Nephron (organoid): ENCODE measurements around the gene RERG.
A peak's percentile ranks its signal among the peaks of the same experiment; 100 is the strongest.

Experiments used
- H3K27ac Mint-ChIP-seq, 3 experiments: 2 replicates each; pipeline ENCODE4 v1.8.0; 2020; ENCODE audit warnings: mixed read lengths in 3 of 3, mild to moderate bottlenecking in 2 of 3, moderate library complexity in 1 of 3
- H3K27me3 Mint-ChIP-seq: 2 replicates; pipeline ENCODE4 v1.8.0; 2021; ENCODE audit warnings: low read depth, mild to moderate bottlenecking, moderate library complexity, mixed read lengths
- H3K36me3 Mint-ChIP-seq: 2 replicates; pipeline ENCODE4 v1.8.0; 2020; ENCODE audit warnings: low read depth, mixed read lengths
- H3K4me1 Mint-ChIP-seq: 2 replicates; pipeline ENCODE4 v1.8.0; 2020; ENCODE audit warnings: mixed read lengths
- H3K4me3 Mint-ChIP-seq, 3 experiments: 2 replicates each; pipeline ENCODE4 v1.8.0; 2020; ENCODE audit warnings: mild to moderate bottlenecking in 3 of 3, mixed read lengths in 3 of 3, moderate library complexity in 2 of 3
- H3K9me3 Mint-ChIP-seq: 2 replicates; pipeline ENCODE4 v1.8.0; 2020; ENCODE audit warnings: mixed read lengths
- CTCF ChIP-seq, 3 experiments: fragments of 200-600 bp; sonication (generic); IDR thresholded peaks; one replicate each; pipeline ENCODE4 v1.5.0; 2021; ENCODE audit warnings: antibody characterized with exemption in 3 of 3; ENCODE audit not compliant: unreplicated experiment in 3 of 3

RERG gene

DNA sequence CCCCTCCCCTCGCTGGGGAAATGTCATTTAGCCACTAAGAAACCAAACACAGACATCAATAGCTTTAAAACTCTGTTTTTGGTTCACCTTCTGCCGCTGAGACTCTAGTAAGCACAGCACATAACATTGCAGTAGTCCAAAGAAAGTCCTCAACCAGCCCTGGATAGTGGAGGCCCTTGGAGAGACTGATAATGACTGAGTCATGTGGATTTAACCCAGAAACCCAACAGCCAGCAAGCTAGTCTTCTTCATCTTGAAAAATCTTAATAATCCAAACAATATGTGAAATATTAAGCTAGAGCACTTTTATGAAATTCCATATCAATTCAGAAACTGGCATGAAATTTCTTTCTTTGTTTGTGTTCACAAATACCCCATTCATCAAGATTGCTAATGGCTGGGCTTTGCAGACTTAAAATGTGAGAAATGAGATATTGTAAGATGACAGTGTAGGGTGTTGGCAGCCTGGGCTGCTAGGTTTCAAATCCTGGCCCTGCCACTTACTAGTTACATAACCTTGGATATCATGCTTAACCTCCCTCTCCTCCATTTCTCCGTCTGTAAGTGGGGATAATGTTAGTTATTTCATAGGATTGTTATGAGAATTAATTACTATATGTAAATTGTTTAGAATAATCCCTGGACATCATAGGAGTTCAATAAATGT, 40.1 kb downstream of the RERG start:
- Mint-ChIP-seq H3K27ac (peak overlapping the region in 2 of 3 experiments; percentile 33 to 47), H3K4me1 (peaks cover 50% of the 10 kb centered on the region), H3K36me3 (peaks cover 3% of the 10 kb centered on the region), H3K27me3 (no peaks in the 10 kb centered on the region), H3K9me3 (no peaks in the 10 kb centered on the region), H3K4me3 (no peak overlapping the region)
- TF ChIP-seq CTCF (IDR thresholded peaks at IDR 0.05; ENCODE audit: unreplicated experiment in 3 of 3) = no peak

DNA sequence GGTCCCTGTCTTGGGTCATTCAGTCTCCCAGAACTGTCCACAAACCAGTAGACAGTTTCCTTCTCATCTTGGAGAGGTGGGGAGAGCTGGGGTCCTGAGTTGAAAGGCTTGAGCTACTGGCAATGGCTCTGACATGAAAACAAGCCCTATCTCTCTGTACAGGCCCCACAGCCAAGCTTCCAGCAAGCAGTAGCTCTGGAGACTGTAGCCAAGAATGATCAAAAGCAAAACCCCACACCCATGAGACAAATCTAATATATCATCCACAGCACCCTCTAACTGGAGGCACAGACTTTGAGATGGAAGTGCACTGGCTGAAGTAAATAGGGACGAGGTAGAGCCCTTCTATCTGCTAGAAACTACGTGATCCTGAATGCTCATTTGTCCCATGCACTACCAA, 40.9 kb downstream of the RERG start:
- no peak for TF ChIP-seq CTCF (IDR thresholded peaks at IDR 0.05; ENCODE audit: unreplicated experiment in 3 of 3)
- Mint-ChIP-seq H3K36me3 (peaks cover 8% of the 10 kb centered on the region), H3K27me3 (no peaks in the 10 kb centered on the region), H3K9me3 (peaks cover 3% of the 10 kb centered on the region), H3K4me1 (peaks cover 50% of the 10 kb centered on the region), H3K4me3 (no peak overlapping the region), H3K27ac (peak overlapping the region in 2 of 3 experiments; percentile 33 to 47)

DNA sequence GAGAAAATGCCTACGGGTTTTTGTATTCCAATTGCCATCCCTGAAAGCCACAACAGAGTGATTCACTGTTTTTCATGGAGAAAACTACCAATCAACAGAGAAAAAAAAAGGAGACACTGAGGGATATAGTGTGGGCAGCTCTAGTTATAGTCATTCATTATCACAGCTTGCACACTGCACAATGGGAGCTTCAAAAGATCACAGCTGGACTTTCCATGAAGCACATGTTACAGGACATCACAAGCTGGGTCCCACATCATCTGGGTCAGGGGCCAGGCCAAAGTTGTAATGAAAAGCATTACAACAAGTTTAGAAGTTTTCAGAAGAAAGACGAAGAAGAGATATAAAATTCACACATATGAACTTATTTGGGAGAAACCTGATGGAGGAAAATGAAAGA, 41.5 kb downstream of the RERG start:
- Mint-ChIP-seq H3K4me1 (peaks cover 45% of the 10 kb centered on the region), H3K27me3 (no peaks in the 10 kb centered on the region), H3K27ac (peak overlapping the region; percentile 1 to 43 (median 33)), H3K9me3 (peaks cover 3% of the 10 kb centered on the region), H3K4me3 (no peak overlapping the region), H3K36me3 (peaks cover 8% of the 10 kb centered on the region)
- no peak for TF ChIP-seq CTCF (IDR thresholded peaks at IDR 0.05; ENCODE audit: unreplicated experiment in 3 of 3)

DNA sequence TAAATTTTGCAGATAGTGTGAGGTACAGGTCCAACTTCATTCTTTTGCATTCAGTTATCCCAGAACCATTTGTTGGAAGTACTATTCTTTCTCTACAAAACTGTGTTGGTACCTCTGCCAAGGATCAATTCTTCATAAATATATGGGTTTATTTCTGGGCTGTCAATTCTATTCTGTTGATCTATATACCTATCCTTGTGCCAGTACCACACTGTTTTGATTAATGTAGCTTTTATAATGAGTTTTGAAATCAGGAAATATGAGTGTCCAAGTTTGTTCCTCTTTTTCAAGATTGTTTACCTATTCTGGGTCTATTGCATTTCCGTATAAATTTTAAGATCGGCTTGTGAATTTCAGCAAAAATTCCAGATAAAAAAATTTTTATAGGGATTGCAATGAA, 48.1 kb downstream of the RERG start:
- Mint-ChIP-seq H3K9me3 (peaks cover 10% of the 10 kb centered on the region), H3K27ac (no peak overlapping the region), H3K27me3 (no peaks in the 10 kb centered on the region), H3K4me3 (no peak overlapping the region), H3K36me3 (peaks cover 15% of the 10 kb centered on the region), H3K4me1 (peaks cover 44% of the 10 kb centered on the region)
- TF ChIP-seq CTCF (IDR thresholded peaks at IDR 0.05; ENCODE audit: unreplicated experiment in 3 of 3) = no peak

GRCh38 chr12:15172060-15172822, 49.0 kb downstream of the RERG start:
- peak in 2 of 3 experiments; percentile 9 to 16 for TF ChIP-seq CTCF (IDR thresholded peaks at IDR 0.05; ENCODE audit: unreplicated experiment in 3 of 3)
- Mint-ChIP-seq H3K4me1 (peaks cover 47% of the 10 kb centered on the region), H3K36me3 (peaks cover 15% of the 10 kb centered on the region), H3K4me3 (no peak overlapping the region), H3K27me3 (no peaks in the 10 kb centered on the region), H3K9me3 (peaks cover 10% of the 10 kb centered on the region), H3K27ac (no peak overlapping the region)
